HG03354 (cell line): ENCODE measurements around the gene SOWAHC.
"Not testable (repeated sequence)": the region's sequence is repeated elsewhere in the genome, so short reads cannot be mapped to it uniquely, and the experiment has no call there.

Experiments
- ATAC-seq: cut with Tn5 transposase; IDR thresholded peaks from one replicate; pipeline ENCODE4 v1.9.1; 2021; ENCODE audit warnings: mild to moderate bottlenecking; ENCODE audit not compliant: unreplicated experiment, poor library complexity, severe bottlenecking

SOWAHC gene

GRCh38 chr2:109613922-109614714 lies at the start of gene SOWAHC, which contains the start of gene SEPTIN10:
Gene SOWAHC, plus strand, starts transcription at chr2:109614364. Its CDS starts 126 bp downstream, at chr2:109614490.
Gene SEPTIN10, minus strand, starts transcription at chr2:109613966. Its CDS starts 139 bp downstream, at chr2:109613827.
- ATAC-seq: peak; percentile 85

DNA sequence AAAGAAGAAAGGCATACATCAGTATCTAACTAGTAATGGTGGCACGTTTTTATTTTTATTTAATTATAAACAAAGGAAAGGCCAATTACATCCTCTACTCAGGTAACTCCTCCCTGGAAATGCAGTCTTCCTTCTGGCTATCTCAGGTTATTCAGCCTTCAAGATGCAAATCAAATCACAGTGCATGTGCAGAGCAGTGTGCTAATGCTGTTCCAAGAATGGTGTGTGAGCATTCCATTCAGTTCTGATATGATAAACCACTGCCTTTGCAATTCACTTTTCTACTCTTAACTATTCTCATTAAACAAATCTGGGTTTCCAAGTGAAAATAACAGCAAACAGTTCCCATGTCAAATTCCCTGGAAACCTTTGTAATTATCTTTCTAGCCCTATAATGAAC lies 38.8 kb upstream of the SOWAHC start:
- ATAC-seq: no peak

DNA sequence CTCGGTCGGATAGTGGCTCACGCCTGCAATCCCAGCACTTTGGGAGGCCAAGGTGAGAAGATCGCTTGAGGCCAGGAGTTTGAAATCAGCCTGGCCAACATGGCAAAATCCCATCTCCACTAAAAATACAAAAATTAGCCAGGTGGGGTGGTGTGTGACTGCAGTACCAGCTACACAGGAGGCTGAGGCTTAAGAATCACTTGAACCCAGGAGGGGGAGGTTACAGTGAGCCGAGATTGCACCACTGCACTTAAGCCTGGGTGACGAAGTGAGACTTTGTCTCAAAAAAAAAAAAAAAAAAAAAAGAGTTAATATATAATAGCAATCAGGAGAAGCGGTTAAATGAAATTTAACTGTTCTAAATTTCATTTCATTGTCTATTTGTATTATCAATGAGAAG lies 36.5 kb upstream of the SOWAHC start:
- ATAC-seq: not testable (repeated sequence)

DNA sequence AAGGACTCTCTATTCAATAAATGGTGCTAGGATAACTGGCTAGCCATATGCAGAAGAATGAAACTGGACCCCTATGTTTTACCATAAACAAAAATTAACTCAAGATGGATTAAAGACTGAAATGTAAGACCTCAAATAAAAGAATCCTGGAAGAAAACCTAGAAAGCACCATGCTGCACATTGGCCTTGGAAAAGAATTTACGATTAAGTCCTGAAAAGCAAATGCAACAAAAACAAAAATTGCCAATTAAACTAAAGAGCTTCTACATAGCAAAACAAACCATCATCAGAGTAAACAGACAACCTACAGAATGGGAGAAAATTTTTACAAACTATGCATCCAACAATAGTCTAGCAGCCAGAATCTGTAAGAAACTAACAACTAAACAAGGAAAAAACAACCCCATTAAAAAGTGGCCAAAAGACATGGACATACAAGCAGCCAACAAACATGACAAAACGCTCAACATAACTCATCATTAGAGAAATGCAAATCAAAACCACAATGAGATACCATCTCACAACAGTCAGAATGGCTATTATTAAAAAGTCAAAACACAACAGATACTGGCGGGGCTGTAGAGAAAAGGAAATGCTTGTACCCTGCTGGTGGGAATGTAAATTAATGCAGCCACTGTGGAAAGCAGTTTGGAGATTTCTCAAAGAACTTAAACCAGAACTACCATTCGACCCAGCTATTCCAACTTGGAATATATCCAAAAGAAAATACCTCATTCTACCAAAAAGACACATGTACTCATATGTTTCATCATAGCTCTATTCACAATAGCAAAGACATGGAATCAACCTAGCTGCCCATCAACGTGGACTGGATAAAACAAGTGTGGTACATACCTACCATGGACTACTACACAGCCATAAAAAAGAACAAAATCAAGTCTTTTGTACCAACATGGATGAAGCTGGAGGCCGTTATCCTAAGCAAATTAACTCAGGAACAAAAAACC lies 31.0 kb upstream of the SOWAHC start:
- no peak for ATAC-seq

DNA sequence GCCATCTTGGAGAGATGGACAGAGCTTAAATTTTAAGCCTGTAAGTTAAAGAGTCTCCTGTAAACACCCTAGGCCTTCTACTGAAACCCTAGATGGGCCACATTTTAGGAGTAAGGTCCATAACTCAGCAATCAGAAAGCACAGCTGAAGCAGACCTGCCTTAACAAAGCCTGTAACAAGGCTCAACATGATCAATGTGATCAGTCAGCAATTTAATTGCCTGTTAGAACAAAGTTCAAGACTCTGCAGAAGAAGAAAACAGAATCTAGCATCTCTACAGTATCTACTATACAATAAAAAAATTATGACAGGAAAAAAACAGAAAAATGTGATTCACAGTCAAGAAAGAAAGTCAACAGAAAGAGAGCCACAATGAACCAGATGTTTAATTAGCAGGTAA lies 27.5 kb upstream of the SOWAHC start:
- ATAC-seq: no peak

DNA sequence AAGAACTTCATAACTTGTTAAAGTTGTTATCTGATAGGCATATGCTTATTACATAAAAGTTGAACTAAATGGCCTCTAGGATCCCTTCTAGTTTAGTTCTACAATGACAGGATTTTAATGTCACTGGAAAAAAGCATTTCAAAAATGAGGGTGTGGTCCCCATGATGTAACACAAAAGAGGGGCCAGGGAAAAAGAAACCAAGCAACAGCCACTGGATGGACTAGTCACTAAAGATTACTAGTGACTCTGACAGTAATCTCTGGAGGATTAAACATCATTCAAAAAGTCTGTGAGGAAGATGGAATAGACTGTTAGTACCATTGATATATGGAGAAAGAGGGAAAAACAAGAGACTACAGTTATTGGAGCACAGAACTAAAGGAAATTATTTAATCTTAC lies 23.0 kb upstream of the SOWAHC start:
- ATAC-seq: no peak

- ATAC-seq: no peak
These were observed 21.3 kb upstream of the SOWAHC start for GRCh38 chr2:109592905-109593304.

GRCh38 chr2:109594246-109594885 lies 19.8 kb upstream of the SOWAHC start:
- ATAC-seq: no peak

DNA sequence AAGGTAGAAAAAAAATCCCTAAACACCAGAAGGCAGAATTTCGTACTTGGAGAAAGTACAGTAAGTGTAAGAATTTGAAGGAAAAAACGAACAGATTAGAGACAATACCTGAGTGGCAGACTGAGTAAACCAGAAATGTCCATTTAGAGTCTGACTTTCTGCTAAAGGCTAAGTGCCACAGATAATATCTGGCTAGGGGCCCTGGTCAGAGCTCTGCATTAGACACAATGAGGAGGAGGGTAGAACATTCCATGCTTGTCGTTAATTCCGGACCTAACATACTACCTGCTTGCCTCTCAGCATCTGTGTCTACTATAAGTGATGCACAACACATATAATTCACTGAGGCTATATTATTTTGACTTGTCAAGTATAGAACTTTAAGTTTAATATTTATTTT lies 18.5 kb upstream of the SOWAHC start:
- no peak for ATAC-seq

GRCh38 chr2:109597283-109597682 lies 16.9 kb upstream of the SOWAHC start:
- ATAC-seq: no peak

GRCh38 chr2:109601783-109602182 lies 12.4 kb upstream of the SOWAHC start:
- no peak for ATAC-seq

DNA sequence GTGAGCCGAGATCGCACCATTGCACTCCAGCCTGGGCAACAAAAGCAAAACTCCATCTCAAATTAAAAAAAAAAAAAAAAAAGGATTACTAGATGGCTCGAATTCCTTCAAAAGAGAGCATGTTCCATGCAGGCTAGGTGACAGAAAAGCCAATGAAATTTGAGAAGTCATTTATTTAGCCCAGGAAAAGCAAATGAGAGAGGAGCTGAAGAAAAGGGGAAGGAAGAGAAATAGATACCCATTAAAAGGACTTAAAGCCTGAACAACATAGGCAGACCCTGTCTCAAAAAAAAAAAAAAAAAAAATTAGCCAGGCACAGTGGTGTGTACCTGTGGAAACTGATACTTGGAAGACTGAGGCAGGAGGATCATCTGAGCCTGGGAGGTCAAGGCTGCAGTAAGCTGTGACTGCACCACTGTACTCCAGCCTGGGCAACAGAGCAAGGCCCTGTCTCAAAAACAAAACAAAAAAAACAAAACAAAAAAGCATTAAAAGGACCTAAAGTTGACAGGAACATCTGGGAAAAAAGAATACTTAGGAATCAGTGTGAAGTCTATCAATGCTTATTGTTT lies 11.5 kb upstream of the SOWAHC start:
- no peak for ATAC-seq

DNA sequence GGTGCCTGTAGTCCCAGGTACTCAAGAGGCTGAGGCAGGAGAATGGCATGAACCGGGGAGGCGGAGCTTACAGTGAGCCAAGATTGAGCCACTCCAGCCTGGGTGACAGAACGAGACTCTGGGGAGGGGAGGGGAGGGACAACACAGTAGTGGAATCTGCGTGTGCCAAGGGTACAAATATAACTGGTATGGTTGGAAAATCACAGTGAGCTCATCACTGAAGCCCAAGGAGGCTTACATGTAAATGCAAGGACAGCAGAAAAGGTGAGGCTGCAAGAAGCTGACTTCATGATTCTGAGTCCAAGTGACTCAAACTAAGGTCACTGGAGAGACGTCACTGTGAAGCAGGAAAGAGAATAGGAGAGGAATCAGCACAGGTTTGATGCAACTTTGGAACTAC lies 9.6 kb upstream of the SOWAHC start:
- ATAC-seq: no peak

GRCh38 chr2:109607766-109608165 lies 6.4 kb upstream of the SOWAHC start:
- no peak for ATAC-seq

DNA sequence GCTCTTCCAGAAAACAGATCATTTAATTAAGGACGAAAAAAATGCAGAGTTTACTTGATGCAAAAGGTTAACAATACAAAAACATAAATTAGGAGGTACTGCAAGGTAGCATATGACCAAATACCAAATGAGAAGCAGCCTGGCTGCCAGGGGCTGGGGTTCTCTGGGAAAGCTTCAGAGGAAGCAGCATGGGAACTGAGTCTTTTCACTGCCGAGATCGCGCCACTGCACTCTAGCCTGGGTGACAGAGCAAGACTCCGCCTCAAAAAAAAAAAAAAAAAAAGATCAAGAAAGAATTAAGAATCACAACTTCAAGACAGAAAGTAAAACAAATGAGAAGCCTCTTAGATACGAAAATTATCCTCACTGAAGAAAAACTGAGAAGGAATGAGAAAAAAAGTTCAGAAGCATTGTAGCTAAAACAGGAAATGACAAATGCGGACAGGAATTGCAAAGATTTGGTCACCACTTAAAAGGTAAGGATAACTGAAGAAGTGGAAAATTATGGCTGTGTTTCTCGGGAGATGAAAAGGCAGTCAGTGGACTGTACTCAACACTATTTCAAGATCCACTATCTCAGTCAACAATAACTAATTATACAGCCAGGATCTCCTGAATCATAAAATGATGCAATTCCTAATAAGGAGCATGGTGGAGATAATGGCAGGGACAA lies 4.7 kb upstream of the SOWAHC start:
- no peak for ATAC-seq

DNA sequence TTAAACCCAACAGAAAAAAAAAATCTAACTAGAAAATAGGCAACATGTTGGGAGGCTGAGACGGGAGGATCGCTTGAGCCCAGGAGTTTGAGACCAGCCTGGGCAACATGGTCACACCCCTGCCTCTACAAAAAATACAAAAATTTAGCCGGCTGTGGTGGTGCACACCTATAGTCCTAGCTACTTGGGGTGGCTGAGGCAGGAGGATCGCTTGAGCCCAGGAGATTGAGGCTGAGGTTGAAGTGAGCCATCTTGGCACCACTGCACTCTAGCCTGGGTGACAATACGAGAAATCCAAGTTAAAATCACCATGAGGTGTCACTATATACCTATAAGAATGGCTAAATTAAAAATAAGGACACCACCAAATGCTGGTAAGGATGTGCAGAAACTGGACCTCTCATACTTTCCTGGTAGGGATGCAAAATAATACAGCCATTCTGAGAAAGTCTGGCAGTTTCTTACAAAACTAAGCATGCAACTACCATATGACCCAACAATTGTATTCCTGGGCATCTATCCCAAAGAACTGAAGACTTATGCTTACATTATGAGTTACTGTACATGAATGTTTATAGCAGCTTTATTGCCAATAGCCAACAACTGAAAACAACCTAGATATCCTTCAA lies 2.6 kb upstream of the SOWAHC start:
- ATAC-seq: no peak

GRCh38 chr2:109613081-109613921 lies 863 bp upstream of the SOWAHC start:
- ATAC-seq: peak; percentile 35
